ENCODE results near the gene GSK3B. TPM values are rescaled to one million over a fixed set of nuclear protein-coding genes. Genes with fewer than 3 reads are reported as not detected.

GSK3B gene
- total and polyA plus RNA-seq, 2 donors (not counting 1 experiment from before 2014, with no cell fraction given): 37.3 to 44.8 TPM

GRCh38 chr3:119880966-119881365 is 213.3 kb downstream of the GSK3B start:
- H3K9ac ChIP-seq (ENCODE audit: insufficient read depth, low read length): no peak overlapping the region
- H3K27me3 ChIP-seq (ENCODE audit: control insufficient read depth, insufficient read depth, low read length): no peaks in the 10 kb centered on the region
- peak in 1 of 2 donors; percentile 13 for DNase-seq (ENCODE audit: low read depth in 2 of 2)
- no peak overlapping the region for H3K4me2 ChIP-seq (ENCODE audit: extremely low read depth, insufficient read depth, low read length)
- no peak for TF ChIP-seq EZH2 (IDR thresholded peaks at IDR 0.05; ENCODE audit: low read length, missing control alignments)
- TF ChIP-seq CTCF (conservative IDR thresholded peaks at IDR 0.05 in 1 of 2, IDR thresholded peaks at IDR 0.05 in 1 of 2; ENCODE audit: low read depth in 1 of 2, low read length in 2 of 2): no peak
- no peak overlapping the region for H2AFZ ChIP-seq (ENCODE audit: low read length)
- no peak overlapping the region for H3K4me3 ChIP-seq (replicated peaks in 1 of 4; ENCODE audit: control extremely low read depth in 1 of 4, insufficient read depth in 1 of 4, low read depth in 3 of 4, low read length in 4 of 4)
- H3K4me1 ChIP-seq (ENCODE audit: control insufficient read depth, extremely low read depth, insufficient read depth, low read length): no peaks in the 10 kb centered on the region
- no peaks in the 10 kb centered on the region for H3K36me3 ChIP-seq (ENCODE audit: control insufficient read depth, insufficient read depth, low read length)
- no peaks in the 10 kb centered on the region for H3K9me3 ChIP-seq (ENCODE audit: control insufficient read depth, insufficient read depth, low read depth, low read length)
- no peak overlapping the region for H3K27ac ChIP-seq (ENCODE audit: insufficient read depth, low read length)
- H4K20me1 ChIP-seq (ENCODE audit: control insufficient read depth, extremely low read depth, insufficient read depth, low read length): no peaks in the 10 kb centered on the region
- no peaks in the 10 kb centered on the region for H3K79me2 ChIP-seq (ENCODE audit: control insufficient read depth, insufficient read depth, low read length)

- H4K20me1 ChIP-seq (ENCODE audit: control insufficient read depth, extremely low read depth, insufficient read depth, low read length): no peaks in the 10 kb centered on the region
- no peak for DNase-seq (ENCODE audit: low read depth in 2 of 2)
- no peak overlapping the region for H2AFZ ChIP-seq (ENCODE audit: low read length)
- H3K27me3 ChIP-seq (ENCODE audit: control insufficient read depth, insufficient read depth, low read length): no peaks in the 10 kb centered on the region
- no peak overlapping the region for H3K27ac ChIP-seq (ENCODE audit: insufficient read depth, low read length)
- H3K79me2 ChIP-seq (ENCODE audit: control insufficient read depth, insufficient read depth, low read length): no peaks in the 10 kb centered on the region
- H3K9ac ChIP-seq (ENCODE audit: insufficient read depth, low read length): no peak overlapping the region
- H3K36me3 ChIP-seq (ENCODE audit: control insufficient read depth, insufficient read depth, low read length): no peaks in the 10 kb centered on the region
- no peak overlapping the region for H3K4me2 ChIP-seq (ENCODE audit: extremely low read depth, insufficient read depth, low read length)
- H3K4me1 ChIP-seq (ENCODE audit: control insufficient read depth, extremely low read depth, insufficient read depth, low read length): no peaks in the 10 kb centered on the region
- no peak overlapping the region for H3K4me3 ChIP-seq (replicated peaks in 1 of 4; ENCODE audit: control extremely low read depth in 1 of 4, insufficient read depth in 1 of 4, low read depth in 3 of 4, low read length in 4 of 4)
- no peaks in the 10 kb centered on the region for H3K9me3 ChIP-seq (ENCODE audit: control insufficient read depth, insufficient read depth, low read depth, low read length)
- TF ChIP-seq CTCF (conservative IDR thresholded peaks at IDR 0.05 in 1 of 2, IDR thresholded peaks at IDR 0.05 in 1 of 2; ENCODE audit: low read depth in 1 of 2, low read length in 2 of 2) (no peak), EZH2 (IDR thresholded peaks at IDR 0.05; ENCODE audit: low read length, missing control alignments) (no peak)
Observed at GRCh38 chr3:119873646-119874045, 220.6 kb downstream of the GSK3B start.

- H3K4me2 ChIP-seq (ENCODE audit: extremely low read depth, insufficient read depth, low read length): no peak overlapping the region
- no peak overlapping the region for H3K4me3 ChIP-seq (replicated peaks in 1 of 4; ENCODE audit: control extremely low read depth in 1 of 4, insufficient read depth in 1 of 4, low read depth in 3 of 4, low read length in 4 of 4)
- H3K36me3 ChIP-seq (ENCODE audit: control insufficient read depth, insufficient read depth, low read length): no peaks in the 10 kb centered on the region
- no peaks in the 10 kb centered on the region for H3K79me2 ChIP-seq (ENCODE audit: control insufficient read depth, insufficient read depth, low read length)
- H4K20me1 ChIP-seq (ENCODE audit: control insufficient read depth, extremely low read depth, insufficient read depth, low read length): no peaks in the 10 kb centered on the region
- no peak for DNase-seq (ENCODE audit: low read depth in 2 of 2)
- no peak overlapping the region for H2AFZ ChIP-seq (ENCODE audit: low read length)
- no peaks in the 10 kb centered on the region for H3K4me1 ChIP-seq (ENCODE audit: control insufficient read depth, extremely low read depth, insufficient read depth, low read length)
- TF ChIP-seq EZH2 (IDR thresholded peaks at IDR 0.05; ENCODE audit: low read length, missing control alignments) (no peak), CTCF (conservative IDR thresholded peaks at IDR 0.05 in 1 of 2, IDR thresholded peaks at IDR 0.05 in 1 of 2; ENCODE audit: low read depth in 1 of 2, low read length in 2 of 2) (no peak)
- no peaks in the 10 kb centered on the region for H3K27me3 ChIP-seq (ENCODE audit: control insufficient read depth, insufficient read depth, low read length)
- no peak overlapping the region for H3K27ac ChIP-seq (ENCODE audit: insufficient read depth, low read length)
- H3K9me3 ChIP-seq (ENCODE audit: control insufficient read depth, insufficient read depth, low read depth, low read length): no peaks in the 10 kb centered on the region
- H3K9ac ChIP-seq (ENCODE audit: insufficient read depth, low read length): no peak overlapping the region
Observed at GRCh38 chr3:119872773-119873172, 221.5 kb downstream of the GSK3B start.

Data from fibroblast of lung (primary cell).